GM13976 (cell line): ENCODE results near the gene INSR.

Experiments used
- DNase-seq: peaks from one replicate; pipeline ENCODE4 v3.0.0; 2012; ENCODE audit warnings: low spot score
- CTCF ChIP-seq: IDR thresholded peaks from 2 replicates; pipeline ENCODE4 v1.5.1; 2012; ENCODE audit warnings: borderline replicate concordance, mild to moderate bottlenecking; ENCODE audit not compliant: insufficient read depth; ENCODE audit errors: extremely low read depth, missing control alignments, control extremely low read depth
- in situ Hi-C: fragments of 300-500 bp; cut with MboI; formaldehyde crosslinking; loops from one replicate; pipeline ENCODE4 v1.12.0; 2022; ENCODE audit warnings: low sequenced_read_pairs, mixed read lengths, inconsistent platforms; ENCODE audit not compliant: unreplicated experiment

Gene INSR

GRCh38 chr19:7333198-7334118 is 39.2 kb upstream of the INSR start:
- peak; percentile 64 for DNase-seq
- in situ Hi-C loops = loop anchor here (25.0 kb wide), 1 partner anchor 196 kb away; no protein-coding TSS in a partner anchor
- TF ChIP-seq CTCF = no peak

- DNase-seq = no peak
Measured at GRCh38 chr19:7331446-7331845, 37.2 kb upstream of the INSR start.

GRCh38 chr19:7328647-7329046 is 34.4 kb upstream of the INSR start:
- no peak for TF ChIP-seq CTCF
- DNase-seq = peak; percentile 40
- in situ Hi-C loops = loop anchor here (25.0 kb wide), 1 partner anchor 191 kb away; no protein-coding TSS in a partner anchor

More at GRCh38 chr19:7331446-7331845, 37.2 kb upstream of the INSR start:
- TF ChIP-seq CTCF = no peak
- in situ Hi-C loops = loop anchor here (25.0 kb wide), 1 partner anchor 194 kb away; no protein-coding TSS in a partner anchor

GRCh38 chr19:7327802-7328201 is 33.6 kb upstream of the INSR start:
- DNase-seq = no peak
- in situ Hi-C loops = loop anchor here (25.0 kb wide), 1 partner anchor 191 kb away; no protein-coding TSS in a partner anchor
- no peak for TF ChIP-seq CTCF

- in situ Hi-C loops = loop anchor here (25.0 kb wide), 1 partner anchor 189 kb away; no protein-coding TSS in a partner anchor
- peak; percentile 42 for DNase-seq
- peak; percentile 42 for TF ChIP-seq CTCF
Measured at GRCh38 chr19:7326105-7326877, 32.1 kb upstream of the INSR start.

- in situ Hi-C loops = no loop called here
- TF ChIP-seq CTCF = no peak
- no peak for DNase-seq
Measured at GRCh38 chr19:7318176-7318575, 24.0 kb upstream of the INSR start.
